Left hindlimb (tissue), 1 donor: ENCODE measurements around the gene GALNT11.
"Not testable (repeated sequence)": the region's sequence is repeated elsewhere in the genome, so short reads cannot be mapped to it uniquely, and the experiment has no call there.

ENCODE experiments used
- DNase-seq: peaks from one replicate; pipeline ENCODE4 v3.0.0-alpha.2; 2018

GALNT11 gene

GRCh38 chr7:152025077-152025936, at the start of gene GALNT11:
Gene GALNT11, plus strand, starts transcription at chr7:152025674. Its CDS starts 68,554 bp downstream, at chr7:152094228.
- DNase-seq, result peak; percentile 91

DNA sequence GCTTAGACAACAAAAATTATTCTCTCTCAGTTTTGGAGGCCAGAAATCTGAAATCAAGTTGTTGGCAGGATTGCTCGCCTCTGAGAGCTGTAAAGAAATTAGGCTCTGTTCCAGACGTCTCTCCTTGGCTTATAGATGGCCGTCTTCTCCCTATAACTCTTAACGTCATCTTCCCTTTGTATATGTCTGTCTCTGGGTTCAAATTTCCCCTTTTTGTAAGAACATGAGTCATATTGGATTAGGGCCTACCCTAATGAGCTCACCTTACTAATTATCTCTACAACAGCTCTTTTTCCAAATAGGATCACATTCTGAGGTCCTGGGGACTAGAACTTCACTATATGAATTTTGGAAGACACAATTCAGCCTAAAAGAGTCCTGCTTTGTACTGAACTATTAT, 46.9 kb upstream of the GALNT11 start:
- DNase-seq, result no peak

- DNase-seq, result no peak
Measured at GRCh38 chr7:151981223-151981622, 44.3 kb upstream of the GALNT11 start.

- no peak for DNase-seq
Measured at GRCh38 chr7:151982806-151983205, 42.7 kb upstream of the GALNT11 start.

- no peak for DNase-seq
Measured at GRCh38 chr7:151984612-151985011, 40.9 kb upstream of the GALNT11 start.

DNA sequence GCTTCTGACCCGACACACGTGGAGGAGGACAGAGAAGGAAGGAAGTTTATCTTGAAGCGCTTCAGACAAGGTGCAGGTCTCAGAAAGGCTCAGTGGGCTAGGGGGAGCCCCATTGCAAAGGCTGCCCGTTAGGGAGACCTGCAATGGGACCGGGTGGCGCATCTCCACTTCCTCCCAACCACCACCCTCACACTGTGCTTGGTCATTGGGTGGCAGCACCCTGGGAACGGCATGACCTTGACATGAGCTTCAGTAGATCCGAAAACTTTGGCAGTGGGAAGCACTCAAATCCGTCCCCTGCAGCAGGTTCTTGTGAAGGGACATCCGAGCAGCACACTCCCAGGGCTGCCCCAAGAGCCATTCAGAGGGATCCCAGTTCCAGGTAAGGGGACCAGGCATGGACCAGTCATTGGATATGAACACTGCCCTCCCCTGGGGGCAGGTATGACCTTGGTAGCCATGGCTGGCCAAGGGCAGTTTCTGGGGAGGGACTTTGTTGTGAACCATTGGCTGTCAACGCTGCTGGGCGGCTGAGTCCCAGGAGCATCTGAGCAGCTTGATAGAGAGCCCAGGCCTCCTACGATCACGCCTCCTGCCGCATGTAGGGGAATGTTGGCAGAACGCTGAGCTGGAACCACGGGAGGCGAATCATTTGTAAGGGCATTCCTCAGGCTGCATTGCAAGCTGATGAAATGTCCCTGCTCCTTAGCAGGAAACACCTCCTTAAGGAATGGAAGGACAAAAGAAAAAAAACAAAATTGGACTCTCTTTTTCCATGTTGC, 37.5 kb upstream of the GALNT11 start:
- no peak for DNase-seq

DNA sequence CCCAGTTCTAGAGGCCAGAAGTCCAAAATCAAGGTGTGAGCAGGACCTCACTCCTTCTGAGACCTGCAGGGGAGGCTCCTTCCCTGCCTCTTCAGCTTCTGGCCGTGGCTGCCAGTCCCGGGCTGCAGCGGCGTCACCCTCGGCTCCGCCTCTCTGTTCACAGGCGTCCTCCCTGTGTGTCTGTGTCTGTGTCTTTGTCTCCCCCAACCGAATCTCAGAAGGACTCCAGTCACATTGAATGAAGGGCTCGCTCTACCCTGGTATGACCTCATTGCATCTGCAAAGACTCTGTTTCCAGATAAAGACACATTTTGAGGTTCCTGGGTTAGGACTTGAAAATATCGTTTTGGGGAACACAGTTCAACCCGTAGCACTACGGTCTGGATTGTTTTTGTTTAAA, 33.1 kb upstream of the GALNT11 start:
- DNase-seq, result peak; percentile 57

DNA sequence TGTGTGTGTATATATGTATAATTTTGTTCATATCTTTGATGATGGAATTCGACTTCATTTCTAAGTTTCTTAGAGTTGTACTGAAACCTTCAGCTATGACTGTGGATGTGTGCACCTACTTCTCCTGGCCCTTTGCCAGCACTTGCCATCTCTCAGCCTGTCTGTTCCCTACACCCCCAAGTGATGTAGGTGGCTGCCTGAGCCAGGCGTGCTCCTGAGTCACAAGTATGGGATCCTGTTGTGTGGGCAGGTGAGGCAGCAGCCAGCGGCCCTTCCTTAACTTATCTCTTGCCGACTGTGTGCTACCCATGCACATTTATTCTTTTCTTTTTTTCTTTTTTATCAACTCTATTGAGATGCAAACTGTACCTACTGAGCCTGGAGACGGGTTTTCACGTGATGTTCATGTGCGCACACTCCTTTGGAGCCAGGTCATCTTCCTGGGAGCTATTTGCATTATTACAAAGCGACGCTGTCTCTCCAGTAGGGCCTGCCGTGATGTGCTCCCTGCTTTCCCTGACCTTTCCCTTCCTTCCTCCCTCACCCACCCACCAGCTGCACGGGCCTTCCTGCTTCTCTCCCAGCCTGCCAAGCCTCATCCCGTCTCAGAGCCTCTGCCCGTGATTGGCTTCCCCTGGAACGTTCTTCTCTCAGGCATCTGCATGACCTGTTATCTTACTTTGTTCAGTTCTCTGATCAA, 31.3 kb upstream of the GALNT11 start:
- no peak for DNase-seq

GRCh38 chr7:151999424-152000090, 25.9 kb upstream of the GALNT11 start:
- DNase-seq, result no peak

DNA sequence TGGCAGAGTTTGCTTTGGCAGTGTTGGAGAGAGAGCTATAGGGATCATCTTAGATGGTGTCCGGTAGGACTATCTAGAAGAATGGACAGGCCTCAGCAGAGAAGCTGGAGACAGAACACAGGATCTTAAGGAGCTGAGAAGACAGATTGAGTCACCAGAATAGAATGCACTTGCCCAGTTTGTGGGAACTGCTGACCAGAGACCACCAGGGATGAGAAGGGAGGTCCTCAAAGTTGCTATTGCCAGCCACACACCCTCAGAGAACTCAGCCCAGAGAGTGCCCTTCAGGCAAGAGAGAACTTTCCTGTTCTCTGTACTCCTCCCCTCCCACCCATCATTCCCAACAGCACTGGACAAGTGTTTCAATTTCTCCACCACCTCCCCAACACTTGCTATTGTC, 25.3 kb upstream of the GALNT11 start:
- no peak for DNase-seq

- DNase-seq, result no peak
Measured at GRCh38 chr7:152006336-152006735, 19.1 kb upstream of the GALNT11 start.

DNA sequence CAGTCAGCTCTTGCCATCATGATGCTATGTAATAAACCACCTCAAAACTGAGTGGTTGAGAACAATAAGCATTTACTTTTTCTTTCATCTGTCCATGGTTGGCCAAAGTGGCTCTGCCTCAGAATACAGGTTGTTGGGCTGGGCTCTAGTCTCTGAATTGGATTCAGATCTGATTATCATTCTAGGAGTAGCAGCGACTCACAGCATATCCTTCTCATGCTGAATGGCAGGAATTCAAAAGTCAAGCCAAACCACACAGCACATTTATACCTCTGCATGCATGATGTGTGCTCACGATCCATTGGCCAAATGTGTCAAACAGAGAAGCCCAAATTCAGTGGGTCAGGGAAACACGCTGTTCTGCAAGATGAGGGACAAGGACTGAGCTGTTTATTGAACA, 13.6 kb upstream of the GALNT11 start:
- no peak for DNase-seq

- no peak for DNase-seq
Measured at GRCh38 chr7:152013230-152013629, 12.2 kb upstream of the GALNT11 start.

DNA sequence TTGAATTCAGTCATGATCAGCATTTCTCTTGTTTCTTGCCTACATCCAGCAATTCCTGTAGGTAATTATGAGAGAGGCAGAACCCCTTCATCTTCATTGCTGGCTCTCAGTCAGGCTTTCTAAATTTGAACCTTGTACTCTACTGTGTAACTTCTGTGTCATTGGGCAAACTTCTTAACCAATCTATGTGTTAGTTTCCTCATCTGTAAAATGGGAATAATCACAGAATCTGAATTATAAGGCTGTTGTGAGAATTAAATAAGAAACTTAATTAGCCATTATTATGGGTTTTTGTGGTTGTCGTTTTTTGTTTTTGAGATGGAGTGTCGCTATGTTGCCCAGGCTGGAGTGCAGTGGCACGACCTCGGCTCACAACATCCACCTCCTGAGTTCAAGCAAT, 11.5 kb upstream of the GALNT11 start:
- no peak for DNase-seq

DNA sequence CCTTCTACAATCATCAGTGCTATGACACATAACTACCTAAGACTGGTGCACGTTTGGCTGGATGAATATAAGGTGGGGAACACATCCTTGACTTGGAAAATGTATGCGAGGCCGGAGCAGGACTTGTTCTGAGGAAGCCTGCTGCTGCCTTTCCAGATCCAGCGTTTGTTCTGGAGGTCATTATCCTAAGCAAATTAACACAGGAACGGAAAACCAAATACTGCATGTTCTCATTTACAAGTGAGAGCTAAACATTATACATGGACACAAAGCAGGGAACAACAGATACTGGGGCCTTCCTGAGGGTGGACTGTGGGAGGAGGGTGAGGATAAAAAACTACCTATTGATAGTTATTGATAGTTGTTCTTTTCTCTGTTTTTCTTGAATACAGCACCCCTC, 10.8 kb upstream of the GALNT11 start:
- no peak for DNase-seq

DNA sequence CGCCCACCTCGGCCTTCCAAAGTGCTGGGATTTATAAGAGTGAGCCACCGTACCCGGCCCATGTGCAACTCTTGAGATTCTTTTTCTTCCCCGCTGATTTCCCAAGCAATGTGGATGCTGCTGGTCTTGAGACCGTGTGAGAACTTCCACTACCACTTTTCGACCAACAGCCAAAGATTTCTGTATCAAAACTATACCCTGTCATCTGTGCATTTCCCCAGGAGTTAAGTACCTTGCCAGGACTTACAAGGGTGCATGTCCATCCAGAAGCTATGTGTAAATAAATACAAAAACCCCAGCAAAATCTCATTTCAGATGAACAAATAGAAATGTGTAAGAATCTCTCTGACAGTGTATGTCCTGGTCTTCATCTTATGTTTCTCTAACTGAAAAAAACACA, 9.9 kb upstream of the GALNT11 start:
- no peak for DNase-seq

DNA sequence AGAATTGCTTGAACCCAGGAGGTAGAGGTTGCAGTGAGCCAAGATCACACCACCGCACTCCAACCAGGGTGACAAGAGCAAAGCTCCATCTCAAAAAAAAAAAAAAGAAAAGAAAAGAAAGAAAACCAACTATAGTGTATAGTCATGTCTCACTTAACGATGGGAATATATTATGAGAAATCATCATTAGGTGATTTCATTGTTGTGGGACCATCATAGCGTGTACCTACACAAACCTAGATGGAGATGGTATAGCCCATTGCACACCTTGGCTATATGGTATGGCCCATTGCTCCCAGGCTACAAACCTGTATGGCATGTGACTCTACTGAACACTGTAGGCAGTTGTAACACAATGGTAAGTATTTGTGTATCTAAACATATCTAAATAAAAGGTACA, 8.5 kb upstream of the GALNT11 start:
- DNase-seq, result no peak

- not testable (repeated sequence) for DNase-seq
Measured at GRCh38 chr7:152017683-152018082, 7.8 kb upstream of the GALNT11 start.

DNA sequence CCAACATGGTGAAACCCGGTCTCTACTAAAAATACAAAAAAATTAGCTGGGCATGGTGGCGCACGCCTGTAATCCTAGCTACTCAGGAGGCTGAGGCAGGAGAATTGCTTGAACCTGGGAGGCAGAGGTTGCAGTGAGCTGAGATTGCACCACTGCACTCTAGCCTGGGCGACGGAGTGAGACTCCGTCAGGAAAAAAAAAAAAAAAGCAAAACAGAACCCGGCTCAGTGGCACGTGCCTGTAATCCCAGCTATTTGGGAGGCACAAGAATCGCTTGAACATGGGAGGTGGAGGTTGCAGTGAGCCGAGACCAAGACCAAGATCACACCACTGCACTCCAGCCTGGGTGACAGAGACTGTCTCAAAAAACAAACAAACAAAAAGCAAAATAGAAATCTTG, 3.7 kb upstream of the GALNT11 start:
- DNase-seq, result not testable (repeated sequence)

DNA sequence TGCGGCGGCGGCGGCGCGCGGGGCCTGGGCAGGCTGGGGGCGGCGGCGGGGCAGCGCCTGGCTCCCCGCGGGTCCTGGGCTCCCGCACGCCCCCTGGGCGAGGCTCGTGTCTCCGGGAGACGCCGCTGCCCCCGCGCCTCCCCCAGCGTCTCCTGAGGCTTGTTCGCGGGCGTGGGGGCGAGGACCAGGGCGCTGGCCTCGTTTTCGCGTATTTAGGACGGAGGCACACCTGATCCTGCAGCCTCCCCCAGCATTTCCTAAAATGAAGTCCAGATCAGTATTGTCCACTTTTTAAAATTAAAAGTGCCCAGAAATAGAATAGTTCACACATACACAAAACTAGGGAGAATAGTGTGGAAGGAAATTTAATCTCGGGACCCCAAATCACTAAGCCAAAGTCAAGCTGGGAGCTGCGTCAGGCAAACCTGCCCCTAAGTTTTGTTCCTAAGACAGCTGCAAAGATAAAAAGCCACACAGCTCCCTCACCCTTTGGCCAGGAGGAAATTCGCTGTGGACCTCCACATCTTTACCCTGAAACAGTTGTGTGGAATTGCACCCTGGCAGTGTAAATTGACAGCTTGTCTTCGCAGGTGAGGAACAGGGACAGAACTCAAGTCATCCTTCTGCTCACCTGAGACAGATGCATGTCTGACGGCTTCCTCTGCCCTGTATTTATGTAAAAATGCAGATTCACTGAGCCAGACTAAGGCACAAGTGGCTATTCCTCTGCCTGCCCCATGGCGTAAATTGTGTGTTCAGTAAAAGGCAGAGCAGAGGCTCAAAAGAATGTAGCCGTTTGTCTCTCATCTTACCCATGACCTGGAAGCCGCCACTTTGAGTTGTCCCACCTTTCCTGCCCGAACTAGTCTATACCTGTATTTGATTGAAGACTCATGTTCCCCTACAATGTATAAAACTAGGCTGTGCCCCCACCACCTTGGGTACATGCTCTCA, 740 bp downstream of the GALNT11 start:
- no peak for DNase-seq

DNA sequence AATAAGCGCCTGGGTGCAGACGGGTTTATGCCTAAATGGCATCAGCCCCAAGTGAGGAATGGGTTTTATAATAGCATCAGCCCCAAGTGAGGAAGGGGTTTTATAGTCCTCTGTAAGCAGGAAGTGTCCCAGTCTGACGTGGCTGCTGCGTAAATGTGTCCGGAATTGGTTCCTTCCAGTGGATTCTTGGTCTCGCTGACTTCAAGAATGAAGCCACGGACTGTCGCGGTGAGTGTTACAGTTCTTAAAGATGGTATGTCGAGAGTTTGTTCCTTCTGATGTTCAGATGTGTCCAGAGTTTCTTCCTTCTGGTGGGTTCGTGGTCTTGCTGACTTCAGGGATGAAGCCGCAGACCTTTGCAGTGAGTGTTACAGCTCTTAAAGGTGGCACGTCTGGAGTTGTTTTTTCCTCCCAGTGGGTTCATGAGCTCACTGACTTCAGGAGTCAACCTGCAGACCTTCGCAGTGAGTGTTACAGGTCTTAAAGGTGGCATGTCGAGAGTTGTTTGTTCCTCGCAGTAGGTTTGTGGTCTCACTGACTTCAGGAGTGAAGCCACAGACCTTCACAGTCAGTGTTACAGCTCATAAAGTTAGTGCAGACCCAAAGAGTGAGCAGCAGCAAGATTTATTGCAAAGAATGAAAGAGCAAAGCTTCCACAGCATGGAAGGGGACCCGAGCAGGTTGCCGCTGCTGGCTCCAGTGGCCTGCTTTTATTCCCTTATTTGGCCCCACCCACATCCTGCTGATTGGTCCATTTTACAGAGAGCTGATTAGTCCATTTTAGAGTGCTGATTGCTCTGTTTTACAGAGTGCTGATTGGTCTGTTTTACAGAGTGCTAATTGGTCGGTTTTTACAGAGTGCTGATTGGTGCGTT, 2.3 kb downstream of the GALNT11 start:
- DNase-seq, result not testable (repeated sequence)
